ENCODE results near the gene UBL3.

GRCh38 chr13:29859971-29860370 lies 9.6 kb upstream of the UBL3 start:
- TF ChIP-seq, protein P1, sequence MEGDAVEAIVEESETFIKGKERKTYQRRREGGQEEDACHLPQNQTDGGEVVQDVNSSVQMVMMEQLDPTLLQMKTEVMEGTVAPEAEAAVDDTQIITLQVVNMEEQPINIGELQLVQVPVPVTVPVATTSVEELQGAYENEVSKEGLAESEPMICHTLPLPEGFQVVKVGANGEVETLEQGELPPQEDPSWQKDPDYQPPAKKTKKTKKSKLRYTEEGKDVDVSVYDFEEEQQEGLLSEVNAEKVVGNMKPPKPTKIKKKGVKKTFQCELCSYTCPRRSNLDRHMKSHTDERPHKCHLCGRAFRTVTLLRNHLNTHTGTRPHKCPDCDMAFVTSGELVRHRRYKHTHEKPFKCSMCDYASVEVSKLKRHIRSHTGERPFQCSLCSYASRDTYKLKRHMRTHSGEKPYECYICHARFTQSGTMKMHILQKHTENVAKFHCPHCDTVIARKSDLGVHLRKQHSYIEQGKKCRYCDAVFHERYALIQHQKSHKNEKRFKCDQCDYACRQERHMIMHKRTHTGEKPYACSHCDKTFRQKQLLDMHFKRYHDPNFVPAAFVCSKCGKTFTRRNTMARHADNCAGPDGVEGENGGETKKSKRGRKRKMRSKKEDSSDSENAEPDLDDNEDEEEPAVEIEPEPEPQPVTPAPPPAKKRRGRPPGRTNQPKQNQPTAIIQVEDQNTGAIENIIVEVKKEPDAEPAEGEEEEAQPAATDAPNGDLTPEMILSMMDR (IDR thresholded peaks at IDR 0.05 in 2 of 3, conservative IDR thresholded peaks at IDR 0.05 in 1 of 3; ENCODE audit: control insufficient read depth in 2 of 3, extremely low read depth in 1 of 3, insufficient read depth in 1 of 3, low read depth in 3 of 3, low read length in 3 of 3) = no peak
- TF ChIP-seq SMC3 (IDR thresholded peaks at IDR 0.05; ENCODE audit: borderline replicate concordance, low read length) (no peak), YY1 (IDR thresholded peaks at IDR 0.05; ENCODE audit: low read depth, low read length) (no peak), SREBF1 (IDR thresholded peaks at IDR 0.05; ENCODE audit: low read length) (no peak), ETV6 (conservative IDR thresholded peaks at IDR 0.05 in 1 of 2, IDR thresholded peaks at IDR 0.05 in 1 of 2; ENCODE audit: borderline replicate concordance in 1 of 2, low read depth in 1 of 2) (no peak), POLR2A (IDR thresholded peaks at IDR 0.05; ENCODE audit: low read depth, low read length) (no peak), USF2 (IDR thresholded peaks at IDR 0.05; ENCODE audit: borderline replicate concordance, low read depth, low read length) (no peak), SPI1 (IDR thresholded peaks at IDR 0.05; ENCODE audit: borderline replicate concordance, insufficient read depth, low read depth, low read length) (no peak), CEBPB (IDR thresholded peaks at IDR 0.05; ENCODE audit: borderline replicate concordance in 1 of 2, low read depth in 2 of 2, low read length in 2 of 2) (no peak), RB1 (IDR thresholded peaks at IDR 0.05; ENCODE audit: borderline replicate concordance) (no peak), SP1 (IDR thresholded peaks at IDR 0.05; ENCODE audit: low read depth, low read length) (no peak)
